ENCODE data around the gene ADM5.

Gene ADM5, protein sequence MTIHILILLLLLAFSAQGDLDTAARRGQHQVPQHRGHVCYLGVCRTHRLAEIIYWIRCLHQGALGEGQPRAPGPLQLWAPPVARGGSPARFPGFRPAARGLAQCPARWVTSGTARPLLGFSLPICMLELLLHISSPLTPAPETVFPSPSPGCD

DNA sequence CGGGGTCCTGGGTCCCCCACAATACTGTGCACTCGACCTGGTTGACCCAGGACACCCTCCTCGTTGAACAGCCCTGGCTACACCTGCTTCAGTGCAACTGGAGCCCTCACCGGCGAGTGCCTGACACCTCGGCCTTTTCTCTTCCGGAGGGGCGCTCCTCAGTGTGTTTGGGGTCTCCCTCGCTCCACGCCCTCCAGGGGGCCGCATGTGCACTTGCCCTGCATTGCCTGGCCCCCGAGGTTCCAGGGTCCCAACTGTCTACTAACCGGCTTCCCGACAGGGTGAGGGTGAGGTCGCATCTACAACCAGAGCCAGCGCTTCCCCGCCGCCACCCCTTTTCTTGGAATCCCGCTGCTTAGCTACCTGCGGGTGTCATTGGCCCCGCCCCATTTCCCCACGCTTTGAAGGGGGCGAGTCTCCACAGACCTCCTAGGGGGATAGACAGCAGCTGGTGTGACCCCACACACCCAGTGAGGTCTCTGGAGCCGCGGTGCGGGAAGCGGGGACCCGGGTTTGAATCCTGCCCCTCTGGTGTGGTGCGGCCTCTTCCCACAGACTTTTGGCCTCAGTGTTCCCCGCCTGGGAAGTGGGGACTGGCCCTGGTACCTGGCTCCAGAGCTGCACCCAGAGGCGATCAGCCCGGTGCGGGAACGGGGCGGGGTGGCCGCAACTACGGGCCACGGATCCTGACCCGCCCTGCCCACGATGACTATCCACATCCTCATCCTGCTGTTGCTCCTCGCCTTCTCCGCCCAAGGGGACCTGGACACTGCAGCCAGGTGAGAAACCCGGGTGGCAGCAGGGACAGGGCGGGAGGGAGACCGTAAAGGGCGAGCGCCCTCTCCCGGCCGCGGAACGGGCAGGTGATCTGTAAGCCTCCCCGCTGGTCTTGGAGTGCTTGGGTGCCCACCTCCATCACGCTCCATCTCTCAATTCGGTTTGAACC is at the start of gene ADM5:
Gene ADM5, plus strand, starts transcription at position 462 of the 946 bp plus-strand sequence. Its CDS starts 244 bp downstream, at position 706.
- DNase-seq (ENCODE audit: low read depth) = no peak

DNA sequence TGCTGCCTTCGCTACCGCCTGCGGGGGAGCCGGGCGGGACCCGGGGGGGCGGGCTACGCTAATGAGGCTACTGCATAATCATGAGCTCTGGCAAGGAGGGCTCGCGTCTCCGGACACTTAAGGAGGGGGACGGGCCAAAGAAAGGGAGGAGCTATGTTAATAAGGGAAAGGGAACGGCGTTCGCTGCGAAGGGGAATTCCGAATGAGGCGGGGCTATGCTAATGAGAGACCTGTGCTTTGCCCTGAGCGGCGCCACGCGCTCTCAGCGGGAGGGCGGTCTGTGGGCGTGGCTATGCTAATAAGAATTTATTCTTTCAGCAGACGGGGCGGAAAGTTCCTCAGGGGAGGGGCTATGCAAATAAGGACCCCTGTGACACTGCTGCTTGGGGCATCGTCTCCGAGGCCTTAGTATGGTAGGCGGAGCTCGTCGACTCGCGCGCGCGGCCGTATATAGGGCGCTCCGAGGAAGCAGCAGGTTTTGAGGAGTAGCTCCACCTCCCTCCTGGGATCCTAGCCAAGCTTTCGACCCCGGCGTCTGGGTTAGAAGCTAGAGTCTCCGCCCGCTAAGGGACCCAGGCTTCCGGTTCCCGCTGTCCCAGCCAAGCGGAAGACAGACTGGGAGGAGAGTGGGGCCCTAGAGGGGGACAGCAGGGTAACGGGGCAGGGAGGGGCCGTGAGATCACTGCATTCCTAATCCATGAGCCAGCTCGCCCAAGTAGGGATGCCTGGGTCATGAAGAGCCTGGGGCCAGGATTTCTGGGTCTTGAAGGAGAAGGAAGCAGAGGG is 49.1 kb upstream of the ADM5 start, which contains the start of gene RRAS:
Gene RRAS, minus strand, starts transcription at position 31 of the 786 bp plus-strand sequence. CDS start 45 bp downstream, outside the sequence.
- DNase-seq (ENCODE audit: low read depth) = peak; percentile 99

DNA sequence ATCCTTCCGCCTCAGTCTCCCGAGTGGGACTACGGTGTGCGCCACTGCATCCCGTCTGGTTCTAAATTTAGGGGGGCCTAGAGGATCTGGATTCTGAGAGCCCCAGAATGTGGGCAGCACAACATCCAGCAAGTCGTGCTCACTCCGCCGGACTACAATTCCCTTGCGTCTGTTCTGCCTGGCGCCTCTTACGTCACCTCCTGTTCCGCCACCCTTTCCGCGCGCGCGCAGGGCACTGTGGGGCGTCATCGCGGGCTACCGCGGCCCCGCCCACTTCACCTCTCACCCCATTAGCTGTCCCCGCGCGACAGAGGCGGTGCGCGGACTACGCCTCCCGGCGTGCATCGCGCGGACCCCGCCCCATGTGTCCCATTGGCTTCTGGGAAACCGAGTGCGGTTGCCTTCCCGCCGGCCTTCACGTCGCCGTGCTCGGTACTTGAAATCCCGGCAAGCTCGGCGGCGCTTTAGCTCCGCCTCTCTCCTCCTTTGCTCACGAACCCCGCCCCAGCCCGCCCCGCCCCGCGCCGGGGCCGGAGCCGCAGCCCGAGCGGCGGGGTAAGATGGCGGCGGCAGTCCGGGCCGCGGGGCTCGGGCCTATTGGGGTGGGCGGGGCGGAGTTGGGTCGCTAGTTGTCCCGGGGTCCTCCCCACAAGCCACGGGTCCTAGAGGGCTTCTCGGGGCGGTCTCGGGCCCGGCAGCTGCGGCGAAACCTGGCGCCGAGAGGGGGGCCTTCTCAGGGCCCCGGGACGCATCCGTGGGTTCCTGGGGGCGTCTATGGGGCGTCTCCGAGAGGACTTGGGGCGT is 47.5 kb upstream of the ADM5 start, which contains the start of gene SCAF1:
Gene SCAF1, plus strand, starts transcription at position 522 of the 804 bp plus-strand sequence. CDS start 2,818 bp downstream, outside the sequence.
- peak; percentile 97 for DNase-seq (ENCODE audit: low read depth)

DNA sequence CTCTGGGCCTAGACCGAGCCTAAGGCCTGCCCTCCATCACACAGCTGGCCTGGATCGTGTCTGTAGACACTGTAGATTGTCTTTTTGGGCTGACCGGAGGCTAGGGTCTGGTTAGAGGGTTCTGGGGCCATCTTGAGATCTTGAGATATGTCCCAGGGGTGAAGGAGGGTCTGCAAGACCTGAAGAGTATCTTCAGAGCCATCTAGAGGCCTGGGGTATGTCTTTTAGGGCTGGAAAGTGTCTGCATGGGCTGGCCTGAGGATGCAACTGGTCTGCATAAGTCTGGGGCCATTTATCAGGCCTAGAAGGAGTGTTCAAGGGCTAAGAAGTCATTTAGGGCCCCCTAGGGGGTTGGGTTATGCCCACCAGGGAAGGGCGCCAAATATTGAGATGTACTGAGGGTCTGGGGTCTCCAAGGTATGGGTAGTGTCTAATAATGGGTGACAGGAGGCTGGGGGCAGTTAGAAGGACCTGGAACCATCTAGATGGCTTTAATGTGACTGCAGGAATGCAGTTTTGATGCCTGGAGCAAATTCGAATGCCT is 46.8 kb upstream of the ADM5 start:
- no peak for DNase-seq (ENCODE audit: low read depth)

DNA sequence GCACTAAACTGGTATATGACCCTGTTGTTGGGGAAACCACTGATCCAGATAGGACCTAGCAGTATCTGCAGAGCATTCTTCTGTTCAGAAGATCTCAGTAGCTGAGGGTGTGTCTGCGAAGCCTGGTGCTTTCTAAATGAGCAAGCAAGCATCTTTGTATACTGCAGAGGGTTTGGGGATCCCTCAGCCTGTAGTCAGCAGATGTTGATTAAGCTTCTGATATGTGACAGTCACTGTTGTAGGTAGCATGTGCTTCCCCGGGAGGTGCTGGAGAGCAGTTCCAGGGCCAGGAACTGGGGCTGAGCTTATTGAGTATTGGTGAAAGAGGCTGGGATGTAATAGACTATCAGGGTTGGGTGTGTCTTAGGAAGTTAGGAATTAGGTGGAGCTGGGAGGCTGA is 45.9 kb upstream of the ADM5 start:
- DNase-seq (ENCODE audit: low read depth) = no peak

DNA sequence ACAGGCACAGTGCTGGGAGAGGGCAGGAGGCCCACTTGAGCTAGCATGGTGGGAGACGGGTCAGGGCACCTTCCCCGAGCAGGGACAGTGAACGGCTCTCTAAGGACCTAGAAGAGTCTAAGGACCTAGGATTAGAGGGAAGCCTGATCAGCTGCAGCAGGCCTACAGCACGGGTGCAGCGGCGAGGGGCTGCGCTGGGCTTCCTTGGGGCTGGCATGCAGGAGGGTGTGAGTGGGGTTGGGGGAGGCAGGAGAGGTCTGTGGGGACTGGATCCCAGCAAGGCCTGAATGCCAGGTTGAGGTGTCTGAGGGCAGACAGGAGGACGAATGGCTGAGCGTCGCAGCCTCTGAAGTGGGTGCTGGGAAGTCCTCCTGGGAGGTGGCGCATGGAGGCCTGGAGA is 43.8 kb upstream of the ADM5 start:
- DNase-seq (ENCODE audit: low read depth) = no peak

DNA sequence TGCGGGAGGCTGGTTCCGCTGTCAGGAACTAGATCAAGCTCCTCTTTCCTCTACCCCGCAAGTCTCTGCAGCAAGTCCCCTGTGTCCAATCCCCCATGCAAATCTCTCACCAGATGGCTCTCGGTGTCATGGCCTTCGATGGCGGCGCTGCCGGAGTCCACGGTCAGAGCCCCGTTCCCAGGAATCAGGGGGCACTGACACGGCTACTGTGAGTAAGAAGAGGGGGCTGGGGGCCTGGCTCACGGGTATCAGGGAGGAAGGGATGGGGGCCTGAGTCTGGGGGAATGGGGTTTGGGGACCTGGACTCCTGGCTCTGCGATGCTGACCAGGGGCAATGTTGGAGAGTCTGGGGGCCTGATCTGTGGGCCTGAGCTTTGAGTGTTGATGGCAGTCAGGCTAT is 43.4 kb upstream of the ADM5 start:
- no peak for DNase-seq (ENCODE audit: low read depth)

DNA sequence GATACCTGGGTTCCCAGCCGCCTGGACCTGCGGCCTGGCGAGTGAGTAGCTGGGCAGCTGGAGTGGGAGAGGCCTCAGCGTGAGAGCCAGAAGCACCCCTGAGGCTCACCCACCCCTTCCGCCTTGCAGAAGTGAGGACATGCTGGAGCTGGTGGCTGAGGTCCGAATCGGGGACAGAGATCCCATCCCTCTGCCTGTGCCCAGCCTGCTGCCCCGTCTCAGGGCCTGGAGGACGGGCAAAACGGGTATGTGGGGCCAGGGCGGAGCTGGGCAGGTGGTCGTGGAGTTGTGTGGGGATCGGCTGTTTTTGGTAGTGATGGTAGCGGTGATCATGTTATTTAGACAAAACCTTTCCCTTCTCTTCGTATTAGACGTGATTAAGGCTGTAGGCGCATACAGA is 42.8 kb upstream of the ADM5 start:
- DNase-seq (ENCODE audit: low read depth) = no peak

DNA sequence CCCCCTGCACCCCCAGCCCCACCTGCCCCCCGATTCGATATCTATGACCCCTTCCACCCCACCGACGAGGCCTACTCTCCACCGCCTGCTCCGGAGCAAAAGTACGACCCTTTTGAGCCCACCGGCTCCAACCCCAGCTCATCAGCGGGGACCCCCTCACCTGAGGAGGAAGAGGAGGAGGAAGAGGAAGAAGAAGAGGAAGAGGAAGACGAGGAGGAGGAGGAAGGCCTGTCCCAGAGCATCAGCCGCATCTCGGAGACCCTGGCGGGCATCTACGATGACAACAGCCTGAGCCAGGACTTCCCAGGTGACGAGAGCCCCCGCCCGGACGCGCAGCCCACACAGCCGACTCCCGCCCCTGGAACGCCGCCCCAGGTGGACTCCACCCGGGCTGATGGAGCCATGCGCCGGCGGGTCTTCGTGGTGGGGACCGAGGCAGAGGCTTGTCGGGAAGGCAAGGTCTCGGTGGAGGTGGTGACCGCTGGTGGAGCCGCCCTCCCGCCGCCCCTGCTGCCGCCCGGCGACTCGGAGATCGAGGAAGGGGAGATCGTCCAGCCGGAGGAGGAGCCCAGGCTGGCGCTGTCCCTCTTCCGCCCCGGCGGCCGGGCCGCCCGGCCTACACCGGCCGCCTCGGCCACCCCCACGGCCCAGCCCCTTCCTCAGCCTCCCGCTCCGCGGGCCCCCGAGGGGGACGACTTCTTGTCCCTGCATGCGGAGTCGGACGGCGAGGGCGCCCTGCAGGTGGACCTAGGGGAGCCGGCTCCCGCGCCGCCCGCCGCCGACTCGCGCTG is 38.2 kb upstream of the ADM5 start:
- no peak for DNase-seq (ENCODE audit: low read depth)

DNA sequence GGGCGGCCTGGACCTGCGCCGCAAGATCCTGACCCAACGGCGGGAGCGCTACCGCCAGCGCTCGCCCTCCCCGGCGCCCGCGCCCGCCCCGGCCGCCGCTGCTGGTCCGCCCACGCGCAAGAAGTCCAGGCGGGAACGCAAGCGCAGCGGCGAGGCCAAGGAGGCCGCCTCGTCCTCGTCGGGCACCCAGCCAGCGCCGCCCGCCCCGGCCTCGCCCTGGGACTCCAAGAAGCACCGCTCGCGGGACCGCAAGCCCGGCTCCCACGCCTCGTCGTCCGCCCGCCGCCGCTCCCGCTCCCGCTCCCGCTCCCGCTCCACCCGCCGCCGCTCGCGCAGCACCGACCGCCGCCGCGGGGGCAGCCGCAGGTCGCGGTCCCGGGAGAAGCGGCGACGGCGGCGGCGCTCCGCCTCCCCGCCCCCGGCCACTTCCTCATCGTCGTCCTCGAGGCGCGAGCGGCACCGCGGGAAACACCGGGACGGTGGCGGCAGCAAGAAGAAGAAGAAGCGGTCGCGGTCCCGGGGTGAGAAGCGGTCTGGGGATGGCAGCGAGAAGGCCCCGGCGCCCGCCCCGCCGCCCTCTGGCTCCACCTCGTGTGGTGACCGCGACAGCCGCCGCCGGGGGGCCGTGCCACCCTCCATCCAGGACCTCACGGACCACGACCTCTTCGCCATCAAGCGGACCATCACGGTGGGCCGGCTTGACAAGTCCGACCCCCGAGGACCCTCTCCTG is 37.4 kb upstream of the ADM5 start:
- DNase-seq (ENCODE audit: low read depth) = no peak

DNA sequence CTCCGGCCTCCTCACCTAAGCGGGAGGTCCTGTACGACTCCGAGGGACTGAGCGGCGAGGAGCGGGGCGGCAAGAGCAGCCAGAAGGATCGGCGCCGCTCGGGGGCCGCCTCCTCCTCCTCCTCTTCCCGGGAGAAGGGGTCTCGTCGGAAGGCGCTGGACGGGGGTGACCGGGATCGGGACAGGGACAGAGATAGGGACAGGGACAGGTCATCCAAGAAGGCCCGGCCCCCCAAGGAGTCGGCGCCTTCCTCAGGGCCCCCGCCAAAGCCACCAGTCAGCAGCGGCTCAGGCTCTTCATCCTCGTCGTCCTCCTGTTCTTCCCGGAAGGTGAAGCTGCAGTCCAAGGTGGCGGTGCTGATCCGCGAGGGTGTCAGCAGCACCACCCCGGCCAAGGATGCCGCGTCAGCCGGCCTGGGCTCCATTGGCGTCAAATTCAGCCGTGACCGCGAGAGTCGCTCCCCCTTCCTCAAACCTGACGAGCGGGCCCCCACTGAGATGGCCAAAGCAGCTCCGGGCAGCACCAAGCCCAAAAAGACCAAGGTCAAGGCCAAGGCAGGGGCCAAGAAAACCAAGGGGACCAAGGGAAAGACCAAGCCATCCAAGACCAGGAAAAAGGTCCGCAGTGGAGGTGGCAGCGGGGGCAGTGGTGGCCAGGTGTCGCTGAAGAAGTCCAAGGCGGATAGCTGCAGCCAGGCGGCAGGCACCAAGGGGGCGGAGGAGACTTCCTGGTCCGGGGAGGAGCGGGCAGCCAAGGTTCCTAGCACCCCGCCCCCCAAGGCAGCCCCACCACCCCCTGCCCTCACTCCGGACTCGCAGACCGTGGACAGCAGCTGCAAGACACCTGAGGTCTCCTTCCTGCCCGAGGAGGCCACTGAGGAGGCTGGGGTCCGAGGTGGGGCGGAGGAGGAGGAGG is 36.6 kb upstream of the ADM5 start:
- DNase-seq (ENCODE audit: low read depth) = no peak

DNA sequence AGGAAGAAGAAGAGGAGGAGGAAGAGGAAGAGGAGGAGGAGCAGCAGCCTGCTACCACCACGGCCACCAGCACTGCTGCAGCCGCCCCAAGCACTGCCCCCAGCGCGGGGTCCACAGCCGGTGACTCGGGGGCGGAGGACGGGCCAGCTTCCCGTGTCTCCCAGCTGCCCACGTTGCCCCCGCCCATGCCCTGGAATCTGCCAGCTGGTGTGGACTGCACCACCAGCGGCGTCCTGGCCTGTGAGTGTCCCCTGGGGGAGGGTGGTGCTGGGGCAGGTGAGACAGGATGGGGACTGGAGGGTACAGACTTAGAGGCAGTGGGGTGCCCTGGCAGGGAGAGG is 36.0 kb upstream of the ADM5 start:
- DNase-seq (ENCODE audit: low read depth) = no peak

DNA sequence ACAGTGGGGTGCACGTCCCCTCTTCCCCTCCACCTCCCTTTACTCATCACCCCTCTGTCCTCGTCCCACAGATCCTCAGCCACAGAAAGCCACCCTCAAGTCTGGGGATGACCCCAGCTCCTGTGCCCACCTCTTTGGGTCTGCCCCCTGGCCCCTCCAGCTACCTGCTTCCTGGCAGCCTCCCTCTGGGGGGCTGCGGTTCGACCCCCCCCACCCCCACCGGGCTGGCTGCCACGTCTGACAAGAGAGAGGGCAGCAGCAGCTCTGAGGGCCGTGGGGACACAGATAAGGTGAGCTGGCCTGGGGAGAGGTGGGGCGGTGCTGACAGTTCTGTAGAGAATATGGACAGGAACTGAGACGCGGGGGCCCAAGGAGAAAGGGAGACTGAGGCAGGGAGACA is 34.8 kb upstream of the ADM5 start:
- no peak for DNase-seq (ENCODE audit: low read depth)

DNA sequence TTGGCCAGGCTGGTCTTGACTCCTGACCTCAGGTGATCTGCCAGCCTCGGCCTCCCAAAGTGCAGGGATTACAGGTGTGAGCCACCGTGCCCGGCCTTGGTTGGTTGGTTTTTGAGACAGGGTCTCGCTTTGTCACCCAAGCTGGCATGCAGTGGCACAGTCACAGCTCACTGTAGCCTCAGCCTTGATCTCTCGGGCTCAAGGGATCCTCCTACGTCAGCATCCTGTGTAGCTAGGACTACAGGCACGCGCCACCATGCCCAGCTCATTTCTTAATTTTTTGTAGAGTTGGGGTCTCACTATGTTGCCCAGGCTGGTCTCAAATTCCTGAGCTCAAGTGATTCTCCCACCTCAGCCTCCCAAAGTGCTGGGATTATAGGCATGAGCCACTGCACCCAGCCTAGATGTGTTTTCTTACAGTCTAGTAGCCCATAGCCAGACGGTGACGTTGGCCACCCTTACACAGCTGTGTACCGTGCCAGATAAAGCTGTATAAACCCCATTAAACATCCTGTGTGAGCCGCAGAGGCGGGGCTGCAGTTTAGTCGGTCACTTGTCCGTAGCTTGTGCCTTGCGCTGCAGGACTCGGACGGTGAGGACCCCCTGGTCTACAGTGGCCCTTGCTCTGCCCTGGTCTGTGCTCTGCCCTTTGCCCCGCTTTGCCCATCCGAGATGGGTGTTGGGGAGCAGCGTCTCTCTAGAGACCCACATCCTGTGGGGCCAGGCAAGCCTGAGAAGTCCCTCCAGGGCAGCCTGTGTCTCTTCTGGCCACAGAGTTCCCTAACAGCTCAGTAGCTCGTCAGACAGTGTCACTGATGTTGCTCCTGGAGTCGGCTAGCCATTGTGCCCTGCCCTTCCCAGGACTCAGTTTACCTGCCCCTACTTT is 33.6 kb upstream of the ADM5 start:
- DNase-seq (ENCODE audit: low read depth) = no peak

DNA sequence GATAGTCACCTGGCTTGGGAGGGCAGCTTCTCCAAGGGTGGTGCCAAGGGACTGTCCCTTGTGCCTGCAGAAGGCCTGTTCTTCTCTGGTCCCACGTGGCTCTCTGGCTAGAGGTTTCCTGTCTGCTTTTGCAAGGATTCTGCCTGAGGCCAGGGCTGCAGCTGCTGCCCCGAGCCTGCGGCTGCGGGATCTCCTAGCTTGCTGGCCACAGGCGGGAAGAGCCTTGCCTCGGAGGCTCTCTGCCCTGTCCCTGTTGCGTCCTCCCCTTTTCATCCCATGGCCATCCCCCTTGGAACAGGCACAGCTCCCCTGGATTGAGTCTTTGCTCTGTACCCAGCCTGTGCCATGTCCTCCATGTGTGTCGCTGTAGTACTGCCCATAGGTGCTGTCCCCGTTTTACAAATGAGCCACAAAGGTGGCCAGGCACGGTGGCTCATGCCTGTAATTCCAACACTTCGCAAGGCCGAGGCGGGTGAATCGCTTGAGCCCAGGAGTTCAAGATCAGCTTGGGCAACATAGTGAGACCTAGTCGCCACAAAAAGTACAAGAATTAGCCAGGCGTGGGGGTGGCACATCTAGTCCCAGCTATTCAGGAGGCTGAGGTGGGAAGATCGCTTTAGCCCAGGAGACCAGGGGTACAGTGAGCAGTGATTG is 32.8 kb upstream of the ADM5 start:
- no peak for DNase-seq (ENCODE audit: low read depth)

DNA sequence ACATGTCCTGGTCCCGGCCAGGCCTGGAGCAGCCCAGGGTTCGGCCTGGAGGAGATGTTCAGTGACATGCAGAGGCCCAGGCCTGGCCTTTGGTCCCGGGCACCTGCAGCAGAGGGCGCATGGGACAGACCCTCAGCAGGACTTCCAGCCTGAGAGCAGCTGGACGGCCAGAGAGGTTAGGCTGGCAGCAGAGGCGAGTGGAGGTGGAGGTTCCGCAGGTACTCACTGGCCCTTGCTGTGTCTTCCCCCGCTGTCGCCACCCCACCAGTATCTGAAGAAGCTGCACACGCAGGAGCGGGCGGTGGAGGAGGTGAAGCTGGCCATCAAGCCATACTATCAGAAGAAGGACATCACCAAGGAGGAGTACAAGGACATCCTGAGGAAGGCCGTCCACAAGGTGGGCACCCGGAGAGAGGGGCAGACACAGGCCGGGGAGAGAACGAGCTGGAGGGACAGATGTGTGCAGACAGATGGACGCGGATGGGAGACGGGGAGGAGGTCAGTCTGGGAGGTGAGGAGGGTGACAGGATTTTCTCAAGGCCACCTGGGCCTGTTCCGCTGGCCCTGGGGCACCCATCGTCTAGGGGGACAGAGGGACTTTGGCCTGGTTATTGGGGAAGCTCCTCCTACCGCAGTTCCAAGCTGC is 31.8 kb upstream of the ADM5 start:
- no peak for DNase-seq (ENCODE audit: low read depth)

DNA sequence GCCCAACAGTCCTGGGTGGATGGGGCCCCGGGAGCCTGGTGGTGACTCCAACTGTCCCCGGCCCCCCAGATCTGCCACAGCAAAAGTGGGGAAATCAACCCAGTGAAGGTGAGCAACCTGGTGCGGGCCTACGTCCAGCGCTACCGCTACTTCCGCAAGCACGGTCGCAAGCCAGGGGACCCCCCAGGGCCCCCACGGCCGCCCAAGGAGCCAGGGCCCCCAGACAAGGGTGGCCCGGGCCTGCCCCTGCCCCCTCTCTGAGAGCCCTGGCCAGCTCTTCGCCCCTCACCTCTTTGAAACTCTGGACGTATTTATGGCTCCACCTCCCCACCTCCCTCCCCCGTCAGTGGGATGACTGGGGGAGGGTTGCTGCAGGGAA is 31.3 kb upstream of the ADM5 start:
- DNase-seq (ENCODE audit: low read depth) = no peak
